HUES48 (cell line): ENCODE data around the gene ZNF524.
"Not testable (repeated sequence)": the region's sequence is repeated elsewhere in the genome, so short reads cannot be mapped to it uniquely, and the experiment has no call there.

Experiments
- H3K27ac ChIP-seq: one replicate; pipeline ENCODE4 v1.7.0; 2013; ENCODE audit warnings: low read depth, low read length, inconsistent platforms
- H3K27me3 ChIP-seq: 2 replicates; pipeline ENCODE4 v1.6.1; 2013; ENCODE audit warnings: mild to moderate bottlenecking, low read length; ENCODE audit not compliant: control insufficient read depth, insufficient read depth
- H3K36me3 ChIP-seq: 2 replicates; pipeline ENCODE4 v1.6.1; 2013; ENCODE audit warnings: low read length; ENCODE audit not compliant: control insufficient read depth, insufficient read depth
- H3K4me1 ChIP-seq: 2 replicates; pipeline ENCODE4 v1.6.1; 2013; ENCODE audit warnings: mild to moderate bottlenecking, low read length; ENCODE audit not compliant: control insufficient read depth, insufficient read depth
- H3K4me3 ChIP-seq: 2 replicates; pipeline ENCODE4 v1.5.1; 2013; ENCODE audit warnings: mild to moderate bottlenecking, low read depth, low read length
- H3K9ac ChIP-seq: 2 replicates; pipeline ENCODE4 v1.6.1; 2013; ENCODE audit warnings: mild to moderate bottlenecking, low read depth, low read length, moderate library complexity
- H3K9me3 ChIP-seq: 2 replicates; pipeline ENCODE4 v1.6.1; 2013; ENCODE audit warnings: low read length; ENCODE audit not compliant: control insufficient read depth, insufficient read depth

Gene ZNF524

GRCh38 chr19:55581823-55582223, 18.3 kb upstream of the ZNF524 start:
- Histone ChIP-seq H3K27ac (no peak overlapping the region), H3K9me3 (no peaks in the 10 kb centered on the region), H3K4me1 (peaks cover 3% of the 10 kb centered on the region), H3K9ac (no peak overlapping the region), H3K27me3 (peaks cover 3% of the 10 kb centered on the region), H3K4me3 (no peak overlapping the region), H3K36me3 (peaks cover 14% of the 10 kb centered on the region)

- H3K36me3 ChIP-seq, H3K27ac ChIP-seq, H3K9me3 ChIP-seq, H3K4me3 ChIP-seq, H3K27me3 ChIP-seq, H3K9ac ChIP-seq, H3K4me1 ChIP-seq: not testable (repeated sequence)
Observed at GRCh38 chr19:55582284-55582683, 17.8 kb upstream of the ZNF524 start.

DNA sequence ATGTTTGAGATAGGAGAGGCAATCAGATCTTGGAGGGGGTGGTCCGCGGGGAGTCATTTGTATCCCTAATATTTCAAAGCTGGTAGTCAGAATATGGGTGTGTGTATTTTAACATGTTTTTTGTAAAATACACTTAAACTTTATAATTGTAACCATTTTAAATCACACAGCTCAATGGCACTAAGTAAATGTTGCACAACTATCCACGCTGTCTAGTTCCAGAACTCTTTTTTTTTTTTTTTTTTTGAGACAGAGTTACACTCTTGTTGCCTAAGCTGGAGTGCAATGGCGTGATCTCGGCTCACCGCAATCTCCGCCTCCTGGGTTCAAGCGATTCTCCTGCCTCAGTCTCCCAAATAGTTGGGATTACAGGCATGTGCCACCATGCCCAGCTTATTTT, 16.2 kb upstream of the ZNF524 start:
- H3K9ac ChIP-seq, H3K27me3 ChIP-seq, H3K4me1 ChIP-seq, H3K9me3 ChIP-seq, H3K4me3 ChIP-seq, H3K27ac ChIP-seq, H3K36me3 ChIP-seq: not testable (repeated sequence)

- no peaks in the 10 kb centered on the region for H3K36me3 ChIP-seq
- no peak overlapping the region for H3K9ac ChIP-seq
- H3K27me3 ChIP-seq = peaks cover 4% of the 10 kb centered on the region
- H3K4me3 ChIP-seq = no peak overlapping the region
- no peaks in the 10 kb centered on the region for H3K9me3 ChIP-seq
- H3K4me1 ChIP-seq = peaks cover 8% of the 10 kb centered on the region
- no peak overlapping the region for H3K27ac ChIP-seq
Observed at GRCh38 chr19:55584871-55585270, 15.2 kb upstream of the ZNF524 start.

DNA sequence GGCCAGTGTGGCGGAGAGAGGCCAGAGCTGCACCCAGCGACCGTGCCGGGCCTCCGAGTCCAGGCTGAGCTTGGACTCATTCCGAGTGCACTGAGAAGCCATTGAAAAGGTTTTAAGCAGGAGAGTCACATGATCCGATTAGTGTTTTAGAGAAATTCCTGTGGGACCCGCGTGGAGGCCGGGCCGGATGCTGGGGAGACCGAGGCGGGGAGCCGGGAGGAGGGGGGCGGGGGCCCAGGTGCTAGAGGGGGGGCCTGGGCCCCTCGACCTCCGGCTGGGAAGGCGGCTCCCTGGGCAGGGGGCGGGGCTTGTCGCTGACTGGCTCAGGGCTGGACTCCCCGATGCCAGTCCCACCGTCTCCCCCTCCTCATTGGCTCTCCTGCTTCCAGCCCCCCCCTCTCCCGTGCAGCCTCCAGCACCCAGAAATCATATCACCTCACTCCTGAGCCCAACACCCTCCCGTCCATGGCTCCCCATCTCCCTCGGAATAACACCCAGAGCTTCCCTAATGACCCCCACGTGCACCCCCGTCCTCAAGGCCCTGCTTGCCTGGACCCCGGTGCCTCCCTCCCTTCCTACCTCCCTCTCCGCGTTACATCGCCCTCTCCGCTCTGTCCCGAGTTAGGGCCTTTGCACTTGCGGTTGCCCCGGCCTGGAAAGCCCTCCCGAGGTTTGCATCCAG, 14.3 kb upstream of the ZNF524 start:
- Histone ChIP-seq H3K27ac (no peak overlapping the region), H3K4me1 (peaks cover 14% of the 10 kb centered on the region), H3K27me3 (peaks cover 4% of the 10 kb centered on the region), H3K4me3 (peak overlapping the region; percentile 61), H3K36me3 (no peaks in the 10 kb centered on the region), H3K9me3 (no peaks in the 10 kb centered on the region), H3K9ac (0 out of 2 replicates have a peak overlapping the region, but pooled peaks have one; percentile 7)

GRCh38 chr19:55586976-55587668, 13.0 kb upstream of the ZNF524 start:
- Histone ChIP-seq H3K9ac (no peak overlapping the region), H3K27me3 (peaks cover 4% of the 10 kb centered on the region), H3K9me3 (no peaks in the 10 kb centered on the region), H3K4me3 (peak overlapping the region; percentile 62), H3K36me3 (0 out of 2 replicates have a peak, but pooled peaks cover 3% of the 10 kb centered on the region), H3K4me1 (peaks cover 14% of the 10 kb centered on the region), H3K27ac (peak overlapping the region; percentile 46)

- H3K27ac ChIP-seq = no peak overlapping the region
- no peaks in the 10 kb centered on the region for H3K9me3 ChIP-seq
- no peak overlapping the region for H3K4me3 ChIP-seq
- H3K27me3 ChIP-seq = peaks cover 4% of the 10 kb centered on the region
- H3K9ac ChIP-seq = no peak overlapping the region
- H3K4me1 ChIP-seq = peaks cover 14% of the 10 kb centered on the region
- H3K36me3 ChIP-seq = 0 out of 2 replicates have a peak, but pooled peaks cover 3% of the 10 kb centered on the region
Observed at GRCh38 chr19:55588738-55589137, 11.3 kb upstream of the ZNF524 start.

- Histone ChIP-seq H3K27ac (no peak overlapping the region), H3K36me3 (peaks cover 9% of the 10 kb centered on the region), H3K27me3 (peaks cover 4% of the 10 kb centered on the region), H3K4me3 (no peak overlapping the region), H3K9ac (no peak overlapping the region), H3K4me1 (peaks cover 14% of the 10 kb centered on the region), H3K9me3 (no peaks in the 10 kb centered on the region)
Observed at GRCh38 chr19:55590109-55590508, 10.0 kb upstream of the ZNF524 start.

GRCh38 chr19:55590617-55591016, 9.5 kb upstream of the ZNF524 start:
- H3K9ac ChIP-seq = no peak overlapping the region

DNA sequence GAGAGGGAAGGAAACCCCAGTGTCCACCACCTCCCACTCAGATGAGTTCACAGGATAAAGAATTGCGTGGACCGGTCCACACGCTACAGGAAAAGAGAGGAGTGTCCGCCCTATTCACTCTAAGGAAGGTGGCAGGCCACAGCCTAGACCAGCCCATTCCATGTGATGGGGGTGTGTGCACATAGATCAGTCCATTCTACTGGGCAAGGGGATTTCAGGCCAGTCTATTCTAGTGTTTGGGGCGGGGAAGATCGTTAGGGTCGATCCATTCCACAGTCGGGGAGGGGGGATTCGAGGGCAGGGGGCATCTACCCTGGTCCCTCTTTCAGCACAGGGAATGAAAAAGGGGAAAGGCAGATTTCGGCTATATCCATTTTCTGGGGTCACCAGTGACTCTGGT, 8.5 kb upstream of the ZNF524 start:
- no peaks in the 10 kb centered on the region for H3K9me3 ChIP-seq
- peaks cover 23% of the 10 kb centered on the region for H3K36me3 ChIP-seq
- no peak overlapping the region for H3K9ac ChIP-seq
- H3K27me3 ChIP-seq = peaks cover 3% of the 10 kb centered on the region
- H3K4me1 ChIP-seq = peaks cover 14% of the 10 kb centered on the region
- H3K4me3 ChIP-seq = no peak overlapping the region
- H3K27ac ChIP-seq = no peak overlapping the region

More at GRCh38 chr19:55590617-55591016, 9.5 kb upstream of the ZNF524 start:
- Histone ChIP-seq H3K4me3 (no peak overlapping the region), H3K27ac (no peak overlapping the region), H3K36me3 (peaks cover 14% of the 10 kb centered on the region), H3K27me3 (peaks cover 4% of the 10 kb centered on the region), H3K4me1 (peaks cover 14% of the 10 kb centered on the region), H3K9me3 (no peaks in the 10 kb centered on the region)

GRCh38 chr19:55592391-55593090, 7.5 kb upstream of the ZNF524 start:
- no peak overlapping the region for H3K27ac ChIP-seq
- H3K9ac ChIP-seq = no peak overlapping the region
- peaks cover 9% of the 10 kb centered on the region; the same call in 1 of the 2 replicates for H3K4me1 ChIP-seq
- no peaks in the 10 kb centered on the region for H3K27me3 ChIP-seq
- no peaks in the 10 kb centered on the region for H3K9me3 ChIP-seq
- peaks cover 29% of the 10 kb centered on the region for H3K36me3 ChIP-seq
- H3K4me3 ChIP-seq = no peak overlapping the region
